IPS-18a (cell line): ENCODE measurements around the gene EIF4G3.
"Not testable (repeated sequence)": the region's sequence is repeated elsewhere in the genome, so short reads cannot be mapped to it uniquely, and the experiment has no call there.

Experiments used
- H3K27ac ChIP-seq: one replicate; pipeline ENCODE4 v1.5.1; 2013; ENCODE audit warnings: low read length
- H3K27me3 ChIP-seq: one replicate; pipeline ENCODE4 v1.6.1; 2013; ENCODE audit warnings: mild to moderate bottlenecking, low read length; ENCODE audit not compliant: control insufficient read depth, insufficient read depth
- H3K36me3 ChIP-seq: one replicate; pipeline ENCODE4 v1.6.1; 2013; ENCODE audit warnings: low read depth, low read length; ENCODE audit not compliant: control insufficient read depth
- H3K4me1 ChIP-seq: one replicate; pipeline ENCODE4 v1.6.1; 2013; ENCODE audit warnings: low read depth, low read length; ENCODE audit not compliant: control insufficient read depth
- H3K4me3 ChIP-seq: one replicate; pipeline ENCODE4 v1.5.1; 2013; ENCODE audit warnings: low read length
- H3K9ac ChIP-seq: one replicate; pipeline ENCODE4 v1.6.1; 2013; ENCODE audit warnings: mild to moderate bottlenecking, low read length, moderate library complexity
- H3K9me3 ChIP-seq: one replicate; pipeline ENCODE4 v1.6.1; 2013; ENCODE audit warnings: low read depth, low read length; ENCODE audit not compliant: control insufficient read depth

EIF4G3 gene

GRCh38 chr1:21205416-21205815 is 28.7 kb upstream of the EIF4G3 start:
- H3K36me3 ChIP-seq = no peaks in the 10 kb centered on the region
- H3K9ac ChIP-seq = no peak overlapping the region
- H3K9me3 ChIP-seq = no peaks in the 10 kb centered on the region
- no peak overlapping the region for H3K4me3 ChIP-seq
- H3K27me3 ChIP-seq = no peaks in the 10 kb centered on the region
- H3K4me1 ChIP-seq = no peaks in the 10 kb centered on the region
- no peak overlapping the region for H3K27ac ChIP-seq

- Histone ChIP-seq H3K27ac (no peak overlapping the region), H3K4me3 (no peak overlapping the region), H3K9ac (no peak overlapping the region), H3K9me3 (no peaks in the 10 kb centered on the region), H3K36me3 (no peaks in the 10 kb centered on the region), H3K27me3 (no peaks in the 10 kb centered on the region), H3K4me1 (no peaks in the 10 kb centered on the region)
Measured at GRCh38 chr1:21201650-21202049, 25.0 kb upstream of the EIF4G3 start.

- H3K9ac ChIP-seq, H3K9me3 ChIP-seq, H3K4me3 ChIP-seq, H3K27me3 ChIP-seq, H3K27ac ChIP-seq, H3K4me1 ChIP-seq, H3K36me3 ChIP-seq: not testable (repeated sequence)
Measured at GRCh38 chr1:21201238-21201637, 24.5 kb upstream of the EIF4G3 start.

GRCh38 chr1:21200767-21201166 is 24.1 kb upstream of the EIF4G3 start:
- no peak overlapping the region for H3K9ac ChIP-seq
- H3K9me3 ChIP-seq = no peaks in the 10 kb centered on the region
- H3K27ac ChIP-seq = no peak overlapping the region
- H3K4me3 ChIP-seq = no peak overlapping the region
- no peaks in the 10 kb centered on the region for H3K27me3 ChIP-seq
- H3K36me3 ChIP-seq = no peaks in the 10 kb centered on the region
- H3K4me1 ChIP-seq = no peaks in the 10 kb centered on the region

GRCh38 chr1:21198929-21199328 is 22.2 kb upstream of the EIF4G3 start:
- no peak overlapping the region for H3K27ac ChIP-seq
- H3K4me3 ChIP-seq = no peak overlapping the region
- peaks cover 12% of the 10 kb centered on the region for H3K27me3 ChIP-seq
- no peaks in the 10 kb centered on the region for H3K36me3 ChIP-seq
- H3K9me3 ChIP-seq = no peaks in the 10 kb centered on the region
- H3K9ac ChIP-seq = no peak overlapping the region
- no peaks in the 10 kb centered on the region for H3K4me1 ChIP-seq

GRCh38 chr1:21192871-21193270 is 16.2 kb upstream of the EIF4G3 start:
- H3K4me1 ChIP-seq = no peaks in the 10 kb centered on the region
- H3K36me3 ChIP-seq = no peaks in the 10 kb centered on the region
- H3K4me3 ChIP-seq = no peak overlapping the region
- H3K9ac ChIP-seq = no peak overlapping the region
- H3K27ac ChIP-seq = no peak overlapping the region
- H3K27me3 ChIP-seq = peaks cover 70% of the 10 kb centered on the region
- no peaks in the 10 kb centered on the region for H3K9me3 ChIP-seq

- Histone ChIP-seq H3K4me3 (no peak overlapping the region), H3K9me3 (no peaks in the 10 kb centered on the region), H3K9ac (no peak overlapping the region), H3K36me3 (no peaks in the 10 kb centered on the region), H3K27ac (no peak overlapping the region), H3K4me1 (no peaks in the 10 kb centered on the region), H3K27me3 (peaks cover 76% of the 10 kb centered on the region)
Measured at GRCh38 chr1:21192284-21192683, 15.6 kb upstream of the EIF4G3 start.

GRCh38 chr1:21190771-21191170 is 14.1 kb upstream of the EIF4G3 start:
- H3K9me3 ChIP-seq, H3K4me3 ChIP-seq, H3K9ac ChIP-seq, H3K27ac ChIP-seq, H3K36me3 ChIP-seq, H3K4me1 ChIP-seq: not testable (repeated sequence)
- peaks cover 81% of the 10 kb centered on the region for H3K27me3 ChIP-seq

GRCh38 chr1:21189906-21190500 is 13.3 kb upstream of the EIF4G3 start:
- Histone ChIP-seq H3K9me3 (no peaks in the 10 kb centered on the region), H3K27ac (no peak overlapping the region), H3K27me3 (peaks cover 82% of the 10 kb centered on the region), H3K36me3 (no peaks in the 10 kb centered on the region), H3K4me1 (no peaks in the 10 kb centered on the region), H3K4me3 (no peak overlapping the region), H3K9ac (no peak overlapping the region)

GRCh38 chr1:21189421-21189820 is 12.7 kb upstream of the EIF4G3 start:
- no peaks in the 10 kb centered on the region for H3K36me3 ChIP-seq
- H3K4me3 ChIP-seq = no peak overlapping the region
- peaks cover 82% of the 10 kb centered on the region for H3K27me3 ChIP-seq
- no peak overlapping the region for H3K9ac ChIP-seq
- H3K9me3 ChIP-seq = no peaks in the 10 kb centered on the region
- no peaks in the 10 kb centered on the region for H3K4me1 ChIP-seq
- H3K27ac ChIP-seq = no peak overlapping the region

GRCh38 chr1:21188235-21188634 is 11.5 kb upstream of the EIF4G3 start:
- Histone ChIP-seq H3K27me3 (peaks cover 76% of the 10 kb centered on the region), H3K9me3 (no peaks in the 10 kb centered on the region), H3K4me3 (no peak overlapping the region), H3K36me3 (no peaks in the 10 kb centered on the region), H3K27ac (no peak overlapping the region), H3K4me1 (no peaks in the 10 kb centered on the region), H3K9ac (no peak overlapping the region)

- Histone ChIP-seq H3K27ac (no peak overlapping the region), H3K4me3 (no peak overlapping the region), H3K36me3 (no peaks in the 10 kb centered on the region), H3K9ac (no peak overlapping the region), H3K4me1 (no peaks in the 10 kb centered on the region), H3K27me3 (peaks cover 57% of the 10 kb centered on the region), H3K9me3 (no peaks in the 10 kb centered on the region)
Measured at GRCh38 chr1:21185221-21185731, 8.6 kb upstream of the EIF4G3 start.
